Limb (tissue), 2 donors: ENCODE results near the gene SLFN5.
"Not testable (repeated sequence)": the region's sequence is repeated elsewhere in the genome, so short reads cannot be mapped to it uniquely, and the experiment has no call there.

Experiments used
- DNase-seq, 2 donors: peaks; one replicate each; pipeline ENCODE4 v3.0.0-alpha.2; 2016; ENCODE audit errors: extremely low spot score in 2 of 2

Gene SLFN5

DNA sequence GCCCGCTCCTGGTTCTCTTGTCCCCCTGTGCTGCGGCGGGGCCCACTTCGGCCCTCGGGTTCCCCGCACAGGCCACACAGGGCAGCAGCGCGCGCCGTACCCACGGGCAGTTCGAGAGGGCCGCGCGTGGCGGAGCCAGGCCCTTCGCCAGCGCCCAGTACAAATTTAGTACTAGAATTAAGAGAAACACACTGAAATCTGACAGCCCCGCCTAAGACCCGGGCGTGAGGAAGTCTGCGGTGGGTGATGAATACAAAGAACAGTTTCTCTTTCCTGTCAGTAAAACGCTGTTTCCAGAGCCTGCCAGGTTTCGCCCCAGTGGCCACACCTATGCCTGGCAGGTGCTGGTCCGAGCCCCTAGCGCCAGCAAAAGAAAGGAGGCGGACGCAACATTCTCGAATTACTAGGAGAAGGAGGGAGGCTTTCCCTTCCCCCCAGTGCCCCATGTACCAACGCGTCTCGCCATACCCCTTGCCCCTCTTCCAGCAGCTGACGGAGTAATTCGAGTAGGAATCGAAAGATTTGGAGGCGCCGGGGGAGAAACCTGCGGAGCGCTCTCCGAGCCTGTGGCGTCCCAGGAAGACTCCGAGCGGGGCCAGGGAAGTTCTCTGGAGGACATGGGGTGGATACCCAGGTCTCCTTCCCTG is 591 bp upstream of the SLFN5 start:
- peak; percentile 47 to 69 for DNase-seq

GRCh38 chr17:35243561-35244340 is 879 bp downstream of the SLFN5 start:
- peak; percentile 24 to 51 for DNase-seq

DNA sequence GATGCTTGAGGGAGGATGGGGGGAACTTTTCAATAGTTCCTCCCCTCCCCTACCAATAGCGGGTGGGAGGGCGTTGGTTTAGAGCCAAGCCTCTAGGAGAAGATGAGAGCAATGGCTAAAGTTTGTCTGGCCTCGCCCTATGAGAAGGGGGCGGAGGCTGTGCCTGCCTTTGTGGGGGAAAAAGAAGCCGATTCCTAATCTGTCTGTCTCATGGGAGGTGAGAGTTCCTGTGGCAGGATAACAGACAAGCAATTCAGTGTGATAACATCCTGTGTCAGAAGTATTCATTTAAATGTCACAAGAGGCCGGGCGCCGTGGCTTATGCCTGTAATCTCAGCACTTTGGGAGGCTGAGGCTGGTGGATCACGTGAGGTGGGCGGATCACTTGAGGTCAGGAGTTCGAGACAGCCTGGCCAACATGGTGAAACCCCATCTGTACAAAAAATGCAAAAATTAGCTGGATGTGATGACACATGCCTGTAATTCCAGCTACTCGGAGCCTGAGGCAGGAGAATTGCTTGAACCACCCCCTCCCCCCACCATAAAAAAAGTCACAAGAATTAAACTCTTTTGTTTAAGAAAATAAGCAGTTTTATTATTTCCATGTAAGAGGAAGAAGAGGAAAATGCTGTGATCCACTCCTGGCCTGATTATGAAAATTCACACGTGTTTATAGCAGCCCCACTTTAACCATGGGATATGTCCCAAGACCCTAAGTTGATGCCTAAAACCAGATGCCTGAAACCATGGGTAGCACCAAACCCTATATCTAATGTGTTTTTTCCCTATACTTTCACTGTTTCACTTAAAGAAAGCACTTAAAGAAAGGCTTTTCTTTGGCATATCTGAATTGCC is 1.7 kb downstream of the SLFN5 start:
- peak; percentile 1 to 48 for DNase-seq

- DNase-seq: no peak
Observed at GRCh38 chr17:35245196-35245486, 2.3 kb downstream of the SLFN5 start.

GRCh38 chr17:35252651-35253050 is 9.8 kb downstream of the SLFN5 start:
- no peak for DNase-seq

DNA sequence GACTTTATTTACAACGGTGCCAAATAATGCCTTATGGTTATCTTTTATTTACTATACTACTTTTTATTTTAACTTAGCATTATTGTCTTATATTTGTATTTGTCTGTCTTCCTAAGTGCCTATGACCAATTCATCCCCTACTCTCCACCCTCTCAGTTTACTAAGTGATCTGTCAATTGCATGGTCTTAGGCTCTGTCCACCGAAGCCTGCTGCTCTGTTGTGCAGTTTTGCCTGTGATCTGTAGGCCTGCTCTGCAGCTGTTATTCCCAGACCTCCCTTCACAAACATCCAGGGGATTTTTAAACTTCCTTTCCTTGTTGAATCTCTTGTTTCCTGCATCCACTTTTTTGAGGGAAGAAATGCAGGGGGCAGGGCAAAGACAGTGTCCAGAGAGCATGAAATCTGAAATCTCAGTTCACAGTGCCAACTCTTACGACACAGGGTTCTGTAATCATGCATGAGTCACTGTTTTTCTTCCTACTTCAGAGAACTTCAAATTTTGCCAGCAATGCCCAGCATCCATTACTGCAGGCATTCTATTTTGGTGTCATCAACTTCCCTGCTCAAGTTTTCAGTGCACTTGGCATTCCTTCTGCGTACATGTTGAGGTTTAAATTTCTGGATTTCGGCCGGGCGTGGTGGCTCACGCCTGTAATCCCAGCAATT is 11.4 kb downstream of the SLFN5 start:
- DNase-seq: peak in 1 of 2 donors; percentile 16

GRCh38 chr17:35255316-35255715 is 12.4 kb downstream of the SLFN5 start:
- DNase-seq: no peak

GRCh38 chr17:35256629-35257028 is 13.8 kb downstream of the SLFN5 start:
- no peak for DNase-seq

GRCh38 chr17:35257208-35257659 is 14.4 kb downstream of the SLFN5 start:
- DNase-seq: no peak

DNA sequence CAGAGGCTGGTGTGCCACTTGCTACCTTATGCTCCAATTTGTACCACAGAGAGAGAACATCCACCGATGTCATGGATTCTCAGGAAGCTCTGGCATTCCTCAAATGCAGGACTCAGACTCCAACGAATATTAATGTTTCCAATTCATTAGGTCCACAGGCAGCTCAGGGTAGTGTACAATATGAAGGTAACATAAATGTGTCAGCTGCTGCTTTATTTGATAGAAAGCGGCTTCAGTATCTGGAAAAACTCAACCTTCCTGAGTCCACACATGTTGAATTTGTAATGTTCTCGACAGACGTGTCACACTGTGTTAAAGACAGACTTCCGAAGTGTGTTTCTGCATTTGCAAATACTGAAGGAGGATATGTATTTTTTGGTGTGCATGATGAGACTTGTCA is 16.1 kb downstream of the SLFN5 start:
- no peak for DNase-seq

- no peak for DNase-seq
Observed at GRCh38 chr17:35265071-35265470, 22.2 kb downstream of the SLFN5 start.

DNA sequence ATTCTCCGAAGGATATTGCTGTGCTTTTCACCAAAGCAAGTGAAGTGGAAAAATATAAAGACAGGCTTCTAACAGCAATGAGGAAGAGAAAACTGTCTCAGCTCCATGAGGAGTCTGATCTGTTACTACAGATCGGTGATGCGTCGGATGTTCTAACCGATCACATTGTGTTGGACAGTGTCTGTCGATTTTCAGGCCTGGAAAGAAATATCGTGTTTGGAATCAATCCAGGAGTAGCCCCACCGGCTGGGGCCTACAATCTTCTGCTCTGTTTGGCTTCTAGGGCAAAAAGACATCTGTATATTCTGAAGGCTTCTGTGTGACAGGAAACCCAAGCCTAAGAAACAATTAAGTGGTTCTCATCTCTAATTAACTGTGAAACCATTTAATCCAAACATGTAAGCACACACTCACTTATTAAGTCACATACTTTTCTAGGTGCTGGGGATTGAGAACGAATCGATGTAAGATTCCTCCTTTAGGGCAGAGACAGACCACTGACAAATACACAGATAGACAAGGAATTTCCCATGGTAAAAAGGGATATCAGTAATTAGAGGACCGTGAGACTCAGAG is 22.8 kb downstream of the SLFN5 start:
- no peak for DNase-seq

DNA sequence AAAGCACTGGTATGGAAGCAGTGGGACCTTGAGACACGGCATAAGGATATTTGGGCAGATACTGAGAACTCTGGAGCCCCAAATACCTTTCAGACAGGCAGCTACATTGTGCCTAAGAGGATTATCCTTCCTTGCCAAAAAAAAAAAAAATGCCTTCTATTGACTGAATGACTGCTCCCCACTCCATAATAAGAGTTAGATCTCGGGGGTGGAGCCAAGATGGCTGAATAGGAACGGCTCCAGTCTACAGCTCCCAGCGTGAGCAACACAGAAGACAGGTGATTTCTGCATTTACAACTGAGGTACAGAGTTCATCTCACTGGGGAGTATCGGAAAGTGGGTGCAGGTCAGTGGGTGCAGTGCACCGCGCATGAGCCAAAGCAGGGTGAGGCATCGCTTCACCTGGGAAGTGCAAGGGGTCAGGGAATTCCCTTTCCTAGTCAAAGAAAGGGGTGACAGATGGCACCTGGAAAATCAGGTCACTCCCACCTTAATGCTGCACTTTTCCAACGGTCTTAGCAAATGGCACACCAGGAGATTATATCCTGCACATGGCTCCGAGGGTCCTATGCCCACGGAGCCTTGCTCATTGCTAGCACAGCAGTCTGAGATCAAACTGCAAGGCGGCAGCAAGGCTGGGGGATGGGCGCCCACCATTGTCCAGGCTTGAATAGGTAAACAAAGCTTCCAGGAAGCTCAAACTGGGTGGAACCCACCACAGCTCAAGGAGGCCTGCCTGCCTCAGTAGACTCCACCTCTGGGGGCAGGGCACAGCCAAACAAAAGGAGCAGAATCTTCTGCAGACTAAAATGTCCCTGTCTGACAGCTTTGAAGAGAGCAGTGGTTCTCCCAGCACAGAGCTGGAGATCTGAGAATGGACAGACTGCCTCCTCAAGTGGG is 31.5 kb downstream of the SLFN5 start:
- DNase-seq: not testable (repeated sequence)

DNA sequence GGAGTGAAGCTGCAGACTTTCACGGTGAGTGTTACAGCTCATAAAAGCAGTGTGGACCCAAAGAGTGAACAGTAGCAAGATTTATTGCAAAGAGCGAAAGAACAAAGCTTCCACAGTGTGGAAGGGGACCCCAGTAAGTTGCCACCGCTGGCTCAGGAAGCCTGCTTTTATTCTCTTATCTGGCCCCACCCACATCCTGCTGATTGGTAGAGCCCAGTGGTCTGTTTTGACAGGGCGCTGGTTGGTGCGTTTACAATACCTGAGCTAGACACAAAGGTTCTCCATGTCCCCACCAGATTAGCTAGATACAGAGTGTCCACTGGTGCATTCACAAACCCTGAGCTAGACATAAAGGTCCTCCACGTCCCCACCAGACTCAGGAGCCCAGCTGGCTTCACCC is 35.6 kb downstream of the SLFN5 start:
- not testable (repeated sequence) for DNase-seq

- not testable (repeated sequence) for DNase-seq
Observed at GRCh38 chr17:35278876-35279275, 36.0 kb downstream of the SLFN5 start.

DNA sequence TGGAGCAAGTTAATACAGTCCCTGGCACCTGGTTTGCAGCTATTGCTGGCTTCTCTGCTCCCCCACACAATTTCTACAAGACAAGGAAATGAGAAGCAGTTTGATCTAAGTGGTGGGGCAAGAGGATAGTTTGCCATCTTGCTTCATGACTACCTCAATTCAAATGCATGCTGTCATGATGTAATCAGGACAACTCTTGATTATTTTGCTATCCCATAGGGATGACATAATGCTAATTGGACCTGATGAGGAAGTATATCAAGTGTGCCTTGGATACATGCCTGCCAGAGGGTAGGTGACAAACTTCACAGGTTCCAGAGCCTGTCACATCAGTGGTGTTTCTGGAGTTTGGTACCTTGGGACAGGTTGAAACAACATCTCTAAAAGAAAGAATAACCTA is 40.9 kb downstream of the SLFN5 start:
- no peak for DNase-seq

- no peak for DNase-seq
Observed at GRCh38 chr17:35284955-35285354, 42.1 kb downstream of the SLFN5 start.

- no peak for DNase-seq
Observed at GRCh38 chr17:35286120-35286781, 43.4 kb downstream of the SLFN5 start.

DNA sequence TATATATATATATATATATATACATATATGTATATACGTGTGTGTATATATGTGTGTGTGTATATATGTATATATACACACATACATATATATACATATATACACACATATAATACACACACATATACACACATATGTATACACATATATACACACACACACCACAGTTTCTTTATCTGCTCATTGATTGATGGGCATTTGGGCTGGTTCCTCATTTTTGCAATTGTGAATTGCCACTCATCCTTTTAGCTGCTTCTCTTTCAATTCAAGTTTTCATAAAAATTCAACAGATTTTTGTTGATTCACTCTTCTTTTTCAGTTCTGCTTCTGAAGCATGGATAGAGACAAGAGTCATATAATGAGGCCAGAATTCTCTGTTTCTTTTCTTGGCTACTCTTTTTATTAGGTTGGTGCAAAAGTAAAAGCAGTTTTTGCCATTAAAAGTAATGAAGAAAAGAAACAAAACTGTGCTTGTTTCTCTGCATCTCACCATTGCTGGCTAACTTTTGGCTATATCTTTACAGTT is 44.5 kb downstream of the SLFN5 start:
- DNase-seq: no peak

GRCh38 chr17:35289222-35289621 is 46.4 kb downstream of the SLFN5 start:
- DNase-seq: no peak
